ENCODE results near the gene CCDC18.

GRCh38 chr1:93132638-93133037, 47.9 kb upstream of the CCDC18 start:
- TF ChIP-seq SNAI2 (CRISPR knock-in tag; IDR thresholded peaks at IDR 0.05) (no peak), ZNF70 (CRISPR knock-in tag; IDR thresholded peaks at IDR 0.05) (no peak), PPARA (CRISPR knock-in tag; IDR thresholded peaks at IDR 0.05; ENCODE audit: borderline replicate concordance) (no peak), POU6F1 (CRISPR knock-in tag; IDR thresholded peaks at IDR 0.05; ENCODE audit: borderline replicate concordance, low read depth) (no peak), RARB (CRISPR knock-in tag; IDR thresholded peaks at IDR 0.05) (no peak), TSHZ2 (CRISPR knock-in tag; IDR thresholded peaks at IDR 0.05) (no peak), ZNF8 (CRISPR knock-in tag; IDR thresholded peaks at IDR 0.05) (no peak), CSDC2 (CRISPR knock-in tag; IDR thresholded peaks at IDR 0.05) (no peak), ARNTL (CRISPR knock-in tag; IDR thresholded peaks at IDR 0.05; ENCODE audit: borderline replicate concordance, low read depth) (no peak), BACH2 (CRISPR knock-in tag; IDR thresholded peaks at IDR 0.05; ENCODE audit: borderline replicate concordance) (no peak), GLIS3 (CRISPR knock-in tag; IDR thresholded peaks at IDR 0.05) (no peak), TCF4 (CRISPR knock-in tag; IDR thresholded peaks at IDR 0.05; ENCODE audit: borderline replicate concordance) (no peak)
